Activated T-helper 2 cell treated with anti-CD3 and anti-CD28 coated beads, Interferon-gamma antibody, Interleukin-2, Interleukin-4, amounts not matched to agents 10 μg/mL and 5 μg/mL and 100 μg/mL, durations not matched to agents 14 hours and 24 hours and 36 hours (primary cell): ENCODE measurements around the gene DOK7. TPM values are rescaled to one million over a fixed set of nuclear protein-coding genes. Genes with fewer than 3 reads are reported as not detected.
"Not testable (repeated sequence)": the region's sequence is repeated elsewhere in the genome, so short reads cannot be mapped to it uniquely, and the experiment has no call there.

Experiments
- DNase-seq: peaks from one replicate; pipeline ENCODE4 v3.0.0; 2021; ENCODE audit warnings: low spot score
- H3K27ac Mint-ChIP-seq: one replicate; pipeline ENCODE4 v1.8.0; 2021; ENCODE audit warnings: mixed read lengths
- H3K27me3 Mint-ChIP-seq: one replicate; pipeline ENCODE4 v1.8.0; 2021; ENCODE audit warnings: low read depth, mixed read lengths
- H3K36me3 Mint-ChIP-seq: one replicate; pipeline ENCODE4 v1.8.0; 2021; ENCODE audit warnings: low read depth, mixed read lengths
- H3K4me1 Mint-ChIP-seq: one replicate; pipeline ENCODE4 v1.8.0; 2021; ENCODE audit warnings: low read depth, mixed read lengths
- H3K4me3 Mint-ChIP-seq: one replicate; pipeline ENCODE4 v1.8.0; 2021; ENCODE audit warnings: low read depth, mild to moderate bottlenecking, moderate library complexity, mixed read lengths
- H3K9me3 Mint-ChIP-seq: one replicate; pipeline ENCODE4 v1.8.0; 2021; ENCODE audit warnings: mixed read lengths
- intact Hi-C: fragments of 100-400 bp; cut with micrococcal nuclease; formaldehyde crosslinking; loops from one replicate; pipeline ENCODE4 v1.15.1; 2023
- total RNA-seq: library from RNA; stranded (reverse); gene quantifications from 2 replicates; pipeline ENCODE4 v1.2.3, GENCODE V29; 2022

Gene DOK7
- total RNA-seq, 1 donor from 2014 or later: not detected

GRCh38 chr4:3449574-3450534 is 13.3 kb upstream of the DOK7 start:
- intact Hi-C loops: no loop called here
- no peaks in the 10 kb centered on the region for H3K27me3 Mint-ChIP-seq
- H3K4me3 Mint-ChIP-seq: no peak overlapping the region
- no peaks in the 10 kb centered on the region for H3K9me3 Mint-ChIP-seq
- no peaks in the 10 kb centered on the region for H3K4me1 Mint-ChIP-seq
- no peak for DNase-seq
- H3K27ac Mint-ChIP-seq: no peak overlapping the region
- no peaks in the 10 kb centered on the region for H3K36me3 Mint-ChIP-seq

DNA sequence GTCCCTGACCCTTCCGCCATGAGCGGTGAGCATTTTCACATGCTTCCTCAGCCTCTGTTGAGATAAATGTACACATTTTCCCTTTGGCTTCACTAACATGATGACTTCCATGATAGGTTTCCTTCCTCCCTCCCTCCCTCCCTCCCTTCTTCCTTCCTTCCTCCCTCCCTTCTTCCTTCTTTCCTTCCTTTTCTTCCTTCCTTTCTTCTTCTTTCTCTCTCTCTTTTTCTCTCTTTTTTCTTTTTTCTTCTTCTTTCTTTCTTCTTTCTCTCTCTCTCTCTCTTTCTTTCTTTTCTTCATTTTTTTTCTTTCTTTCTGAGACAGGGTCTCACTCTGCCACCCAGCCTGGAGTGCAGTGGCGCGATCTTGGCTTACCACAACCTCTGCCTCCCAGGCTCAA is 12.5 kb upstream of the DOK7 start:
- H3K27me3 Mint-ChIP-seq: no peaks in the 10 kb centered on the region

GRCh38 chr4:3451956-3452355 is 11.2 kb upstream of the DOK7 start:
- intact Hi-C loops: no loop called here
- Mint-ChIP-seq H3K36me3 (no peaks in the 10 kb centered on the region), H3K27ac (no peak overlapping the region), H3K4me1 (no peaks in the 10 kb centered on the region), H3K4me3 (no peak overlapping the region), H3K27me3 (no peaks in the 10 kb centered on the region), H3K9me3 (peaks cover 9% of the 10 kb centered on the region)
- DNase-seq: no peak

More for the DNA sequence above, 12.5 kb upstream of the DOK7 start:
- DNase-seq: no peak
- intact Hi-C loops: no loop called here
- Mint-ChIP-seq H3K9me3 (peaks cover 8% of the 10 kb centered on the region), H3K27ac (no peak overlapping the region), H3K36me3 (no peaks in the 10 kb centered on the region), H3K4me3 (no peak overlapping the region), H3K4me1 (no peaks in the 10 kb centered on the region)

GRCh38 chr4:3452376-3452775 is 10.7 kb upstream of the DOK7 start:
- Mint-ChIP-seq H3K9me3 (peaks cover 9% of the 10 kb centered on the region), H3K27me3 (no peaks in the 10 kb centered on the region), H3K36me3 (no peaks in the 10 kb centered on the region), H3K27ac (no peak overlapping the region), H3K4me3 (no peak overlapping the region), H3K4me1 (no peaks in the 10 kb centered on the region)
- no peak for DNase-seq
- intact Hi-C loops: no loop called here

- H3K9me3 Mint-ChIP-seq, intact Hi-C loops, H3K4me1 Mint-ChIP-seq, H3K27ac Mint-ChIP-seq, DNase-seq, H3K36me3 Mint-ChIP-seq, H3K27me3 Mint-ChIP-seq, H3K4me3 Mint-ChIP-seq: not testable (repeated sequence)
Observed at GRCh38 chr4:3455596-3455995, 7.5 kb upstream of the DOK7 start.

- Mint-ChIP-seq H3K27me3 (peaks cover 11% of the 10 kb centered on the region), H3K9me3 (peaks cover 9% of the 10 kb centered on the region), H3K36me3 (no peaks in the 10 kb centered on the region), H3K4me3 (no peak overlapping the region), H3K27ac (no peak overlapping the region), H3K4me1 (no peaks in the 10 kb centered on the region)
- DNase-seq: no peak
- intact Hi-C loops: no loop called here
Observed at GRCh38 chr4:3458371-3458770, 4.7 kb upstream of the DOK7 start.

GRCh38 chr4:3459156-3459555 is 4.0 kb upstream of the DOK7 start:
- H3K9me3 Mint-ChIP-seq, H3K36me3 Mint-ChIP-seq, H3K4me1 Mint-ChIP-seq, H3K27ac Mint-ChIP-seq, H3K4me3 Mint-ChIP-seq, intact Hi-C loops, DNase-seq: not testable (repeated sequence)
- H3K27me3 Mint-ChIP-seq: peaks cover 11% of the 10 kb centered on the region

GRCh38 chr4:3460926-3461325 is 2.2 kb upstream of the DOK7 start:
- no peaks in the 10 kb centered on the region for H3K36me3 Mint-ChIP-seq
- intact Hi-C loops: no loop called here

DNA sequence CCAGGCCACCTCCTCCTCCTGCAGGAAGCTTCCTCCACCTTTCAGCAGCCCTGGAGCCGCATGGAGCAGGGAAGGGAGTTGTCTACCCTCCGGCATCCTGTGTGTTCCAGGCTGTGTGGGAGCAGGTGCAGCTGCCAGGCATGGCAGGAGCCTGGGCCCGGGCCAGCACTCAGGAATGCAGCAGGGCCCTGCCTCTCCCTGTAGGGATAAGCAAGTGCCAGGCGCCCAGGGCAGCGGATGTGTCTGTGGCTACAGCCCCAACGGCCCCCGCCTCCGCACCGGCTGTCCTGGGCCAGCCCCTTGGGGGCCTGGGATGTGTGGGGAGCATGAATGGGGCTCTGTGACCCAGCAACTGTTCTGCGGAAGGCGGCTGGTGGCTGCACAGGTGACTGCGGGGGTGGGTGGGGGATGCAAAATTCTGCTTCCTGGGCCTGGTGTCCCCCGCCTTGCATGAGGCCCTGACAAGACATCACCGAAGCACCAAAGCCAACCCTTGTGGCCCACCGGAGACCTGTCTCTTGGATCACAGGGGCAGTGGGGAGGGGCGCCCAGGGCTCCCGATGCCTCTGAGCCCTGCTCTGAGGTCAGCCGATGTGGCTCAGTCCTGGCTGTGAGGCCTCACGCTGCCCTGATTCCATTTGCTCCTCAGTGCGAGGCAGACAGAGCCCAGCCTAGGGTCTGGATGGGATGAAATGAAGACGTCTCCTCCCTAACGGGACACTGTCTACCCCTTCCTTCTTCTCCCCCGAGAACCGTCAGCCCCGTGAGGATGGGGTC is 1.4 kb upstream of the DOK7 start:
- Mint-ChIP-seq H3K27ac (no peak overlapping the region), H3K27me3 (peaks cover 11% of the 10 kb centered on the region), H3K9me3 (no peaks in the 10 kb centered on the region), H3K4me1 (no peaks in the 10 kb centered on the region), H3K4me3 (no peak overlapping the region), H3K36me3 (no peaks in the 10 kb centered on the region)
- DNase-seq: no peak
- intact Hi-C loops: no loop called here

More at GRCh38 chr4:3460926-3461325, 2.2 kb upstream of the DOK7 start:
- H3K4me3 Mint-ChIP-seq: no peak overlapping the region
- no peak for DNase-seq
- no peak overlapping the region for H3K27ac Mint-ChIP-seq
- no peaks in the 10 kb centered on the region for H3K9me3 Mint-ChIP-seq
- H3K27me3 Mint-ChIP-seq: peaks cover 11% of the 10 kb centered on the region
- no peaks in the 10 kb centered on the region for H3K4me1 Mint-ChIP-seq

DNA sequence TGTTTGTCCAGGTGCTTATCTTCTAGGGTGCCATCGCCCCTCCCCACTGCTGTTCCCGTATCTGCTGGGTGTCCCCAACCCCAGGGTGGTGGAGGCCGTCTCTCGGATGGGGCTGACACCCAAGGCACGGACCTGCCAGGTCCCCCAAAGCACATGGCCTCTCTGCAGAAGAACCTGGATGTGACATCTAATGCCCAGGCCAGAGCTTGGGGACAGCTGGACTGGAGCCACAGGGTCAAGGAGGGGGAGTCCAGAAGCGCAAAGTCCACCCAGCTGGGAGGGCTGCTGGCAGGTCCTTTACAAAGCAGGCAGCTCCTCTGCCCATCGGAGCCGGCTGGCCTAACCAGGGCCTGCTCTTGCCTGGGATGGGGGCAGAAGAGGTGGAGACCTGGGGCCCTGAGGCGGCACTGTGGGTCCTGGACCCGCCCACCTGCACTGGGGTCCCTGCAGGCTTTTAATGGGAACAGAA is 751 bp upstream of the DOK7 start:
- intact Hi-C loops: no loop called here
- no peak for DNase-seq
- Mint-ChIP-seq H3K4me3 (no peak overlapping the region), H3K36me3 (no peaks in the 10 kb centered on the region), H3K27me3 (peaks cover 11% of the 10 kb centered on the region), H3K9me3 (no peaks in the 10 kb centered on the region), H3K4me1 (no peaks in the 10 kb centered on the region), H3K27ac (no peak overlapping the region)

DNA sequence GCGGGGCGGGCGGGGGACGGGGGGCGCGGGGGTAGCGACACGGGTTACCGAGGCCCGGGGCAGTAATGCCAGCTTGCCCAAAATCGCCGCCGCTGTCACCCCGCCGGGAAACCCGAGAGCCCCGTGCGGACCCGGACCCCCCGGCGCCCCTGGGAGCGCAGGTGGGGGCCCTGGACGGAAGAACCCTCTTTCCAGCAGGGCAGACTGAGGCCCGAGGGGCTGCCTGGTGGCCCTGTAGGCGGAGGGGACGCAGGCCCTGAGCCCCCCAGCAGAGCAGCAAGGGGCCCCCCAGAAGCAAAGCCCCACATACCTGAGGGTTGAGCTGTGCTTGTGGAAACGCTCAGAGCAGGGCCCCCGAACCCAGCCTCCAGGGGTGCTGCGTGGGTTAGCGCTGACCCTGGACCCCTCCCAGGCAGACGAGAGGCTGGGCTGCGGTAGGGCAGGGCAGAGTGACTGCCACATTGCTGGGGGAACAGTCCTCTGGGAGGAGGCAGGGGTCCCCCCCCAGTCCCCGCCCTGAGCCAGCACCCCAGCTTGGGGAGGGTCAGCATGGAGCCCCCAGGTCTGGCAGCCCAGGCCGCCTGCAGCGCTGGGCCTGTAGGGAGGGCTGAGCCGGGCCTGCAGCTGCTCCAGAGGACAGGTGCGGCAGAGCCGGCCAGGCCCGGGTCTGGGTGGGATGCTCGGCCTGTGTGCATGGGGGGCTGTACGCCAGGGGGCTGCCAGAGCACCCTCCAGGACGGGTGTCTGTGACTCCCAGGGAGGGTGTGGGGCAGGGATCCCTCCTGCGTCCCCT is 646 bp downstream of the DOK7 start:
- Mint-ChIP-seq H3K36me3 (no peaks in the 10 kb centered on the region), H3K9me3 (no peaks in the 10 kb centered on the region), H3K4me1 (no peaks in the 10 kb centered on the region), H3K27ac (no peak overlapping the region), H3K4me3 (no peak overlapping the region), H3K27me3 (peaks cover 11% of the 10 kb centered on the region)
- intact Hi-C loops: no loop called here
- no peak for DNase-seq

DNA sequence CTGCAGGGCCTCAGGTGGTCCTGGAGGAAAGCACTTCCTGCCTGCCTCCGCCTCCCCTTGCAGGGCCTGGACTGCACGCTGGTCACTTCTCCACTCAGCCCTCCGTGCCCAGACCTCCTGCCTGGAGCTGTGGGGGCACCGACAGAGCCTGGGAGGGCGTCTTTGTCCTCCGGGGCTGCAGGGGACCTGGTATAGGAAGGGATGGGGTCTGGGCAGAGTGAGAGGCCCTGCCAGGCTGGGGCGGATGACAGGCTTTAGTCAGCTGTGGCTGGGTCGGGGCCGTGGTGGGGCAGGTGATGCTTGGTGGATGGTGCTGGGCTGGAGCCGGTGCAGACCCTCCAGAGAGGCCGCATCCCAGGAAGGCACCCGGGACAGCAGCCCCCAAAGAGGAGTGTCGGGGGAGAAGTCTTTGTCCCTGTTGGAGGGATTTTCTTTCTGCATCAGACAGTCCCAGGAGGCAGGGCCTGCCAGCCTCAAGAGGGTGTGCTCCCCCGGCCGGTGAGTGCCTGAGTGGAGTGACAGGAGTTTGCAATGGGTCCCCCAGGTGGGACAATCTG is 1.3 kb downstream of the DOK7 start:
- H3K9me3 Mint-ChIP-seq: no peaks in the 10 kb centered on the region
- no peak overlapping the region for H3K27ac Mint-ChIP-seq
- intact Hi-C loops: no loop called here
- DNase-seq: no peak
- H3K27me3 Mint-ChIP-seq: peaks cover 11% of the 10 kb centered on the region
- H3K36me3 Mint-ChIP-seq: no peaks in the 10 kb centered on the region
- H3K4me3 Mint-ChIP-seq: no peak overlapping the region
- H3K4me1 Mint-ChIP-seq: no peaks in the 10 kb centered on the region
